ENCODE measurements around the gene SLC9A9. TPM values are rescaled to one million over a fixed set of nuclear protein-coding genes. Genes with fewer than 3 reads are reported as not detected.

Gene SLC9A9
- total and polyA plus RNA-seq, 2 of the 8 experiments (the other 6 are each of a cell fraction or from before 2014, with no cell fraction given) = 0.48 to 1.1 TPM

DNA sequence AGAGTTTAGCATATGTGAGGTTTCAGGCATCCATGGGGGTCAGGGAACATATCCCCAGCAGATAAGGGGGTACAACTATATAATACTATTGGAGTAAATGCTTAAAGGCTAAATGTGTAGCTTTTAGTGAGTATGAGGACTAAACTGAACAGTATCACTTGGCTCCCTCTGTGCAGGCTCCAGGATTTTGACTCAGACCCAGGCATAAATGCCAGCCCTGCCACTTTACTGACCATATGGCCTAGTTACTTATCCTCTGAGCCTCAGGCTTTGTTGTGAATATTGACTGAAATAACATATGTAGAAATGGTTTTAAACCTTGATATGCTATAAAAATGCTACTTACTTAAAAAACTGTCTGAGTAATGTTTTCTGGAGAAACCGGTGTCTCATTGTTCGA, 577.1 kb downstream of the SLC9A9 start:
- H4K20me1 ChIP-seq (replicated peaks in 1 of 2; ENCODE audit: control insufficient read depth in 1 of 2, insufficient read depth in 2 of 2, low read length in 2 of 2) = no peaks in the 10 kb centered on the region
- H3K27ac ChIP-seq (ENCODE audit: low read depth, low read length) = no peak overlapping the region
- H3K23me2 ChIP-seq (ENCODE audit: low read depth, low read length) = no peaks in the 10 kb centered on the region
- no peak overlapping the region for H4K5ac ChIP-seq (ENCODE audit: insufficient read length, low read depth, low read length)
- no peak overlapping the region for H2BK5ac ChIP-seq (ENCODE audit: low read depth, low read length)
- H3K4ac ChIP-seq (replicated peaks; ENCODE audit: insufficient read length, low read depth, low read length) = no peak overlapping the region
- H2BK20ac ChIP-seq (ENCODE audit: low read length) = no peak overlapping the region
- H3K27me3 ChIP-seq (replicated peaks in 1 of 4; ENCODE audit: control insufficient read depth in 3 of 4, extremely low read depth in 1 of 4, insufficient read depth in 3 of 4, low read length in 3 of 4) = no peaks in the 10 kb centered on the region
- no peak overlapping the region for H3K9ac ChIP-seq (replicated peaks in 1 of 4; ENCODE audit: extremely low read depth in 1 of 4, low read depth in 3 of 4, low read length in 3 of 4)
- WGBS, 2 experiments (ENCODE audit: extremely low coverage in 1 of 2, insufficient coverage in 1 of 2, insufficient read length in 1 of 2, insufficient replicate concordance in 2 of 2, low coverage in 1 of 2, low lambda C conversion rate in 2 of 2, missing lambda C conversion rate in 1 of 2) = 100% methylated on average over 2 of the region's 2 CpGs; no CpG with 5 or more reads in 1 of the 2 experiments
- no peak overlapping the region for H4K8ac ChIP-seq (ENCODE audit: extremely low read depth, insufficient read depth, low read length)
- no peak overlapping the region for H2BK120ac ChIP-seq (replicated peaks; ENCODE audit: low read depth, low read length)
- H3K36me3 ChIP-seq (ENCODE audit: control insufficient read depth in 2 of 4, insufficient read depth in 4 of 4, low read length in 3 of 4) = no peaks in the 10 kb centered on the region
- no peak overlapping the region for H2AK5ac ChIP-seq (ENCODE audit: low read depth, low read length)
- DNase-seq (ENCODE audit: low read depth in 1 of 2, low spot score in 2 of 2) = no peak
- TF ChIP-seq RNF2 (IDR thresholded peaks at IDR 0.05; ENCODE audit: borderline replicate concordance, low read depth, low read length, missing control alignments, poor library complexity, severe bottlenecking) = no peak
- H3K4me1 ChIP-seq (replicated peaks in 1 of 4; ENCODE audit: control insufficient read depth in 3 of 4, insufficient read depth in 4 of 4, low read length in 3 of 4) = no peaks in the 10 kb centered on the region
- H3K79me2 ChIP-seq (ENCODE audit: control insufficient read depth in 1 of 2, insufficient read depth in 2 of 2, low read length in 2 of 2) = no peaks in the 10 kb centered on the region
- H3K23ac ChIP-seq (ENCODE audit: insufficient read length) = no peak overlapping the region
- H3K14ac ChIP-seq (ENCODE audit: insufficient read length) = no peak overlapping the region
- no peak overlapping the region for H3K56ac ChIP-seq (replicated peaks; ENCODE audit: insufficient read length, low read depth, low read length)
- ChIA-PET POLR2A (ENCODE audit: partially characterized antibody) (interaction anchor here (0.6 kb wide), 1 partner anchor 309 kb away, joined by 3 read pairs; no protein-coding TSS in a partner anchor), CTCF (ENCODE audit: partially characterized antibody) (interaction anchor here (0.6 to 1.4 kb wide), 2 partner anchors 14 to 16 kb away, joined by 3 read pairs; no protein-coding TSS in a partner anchor)
- no peak overlapping the region for H3K18ac ChIP-seq (ENCODE audit: extremely low read depth, low read length)
- H3K4me2 ChIP-seq (ENCODE audit: insufficient read depth in 1 of 2, low read depth in 2 of 2, low read length in 2 of 2) = no peak overlapping the region
- H3K9me3 ChIP-seq (ENCODE audit: insufficient read depth in 2 of 2, low read depth in 1 of 2, low read length in 1 of 2) = no peaks in the 10 kb centered on the region
- H2AFZ ChIP-seq (ENCODE audit: low read length) = no peak overlapping the region
- no peak for FAIRE-seq
- H3K79me1 ChIP-seq (ENCODE audit: low read depth, low read length) = no peaks in the 10 kb centered on the region
- H2BK12ac ChIP-seq (ENCODE audit: low read depth, low read length) = no peak overlapping the region
- no peak overlapping the region for H3K4me3 ChIP-seq (ENCODE audit: extremely low read depth in 1 of 4, insufficient read depth in 2 of 4, low read depth in 3 of 4, low read length in 4 of 4)
- H4K91ac ChIP-seq (replicated peaks; ENCODE audit: insufficient read length, low read length) = no peak overlapping the region
- no peak overlapping the region for H2BK15ac ChIP-seq (ENCODE audit: low read length)
